Endothelial cell of umbilical vein (primary cell): ENCODE data around the gene MAT1A.

ENCODE experiments used
- CTCF ChIP-seq, 2 donors: IDR thresholded peaks; 1 replicate in 1 of 2; 2 replicates in 1 of 2; pipeline ENCODE4 v1.5.1; 2011; ENCODE audit warnings: low read length in 2 of 2, mild to moderate bottlenecking in 2 of 2, moderate library complexity in 2 of 2, control low read depth in 1 of 2, inconsistent platforms in 1 of 2, low read depth in 1 of 2; ENCODE audit not compliant: insufficient read depth in 1 of 2; ENCODE audit errors: extremely low read depth in 1 of 2
- EZH2 ChIP-seq: IDR thresholded peaks from 2 replicates; pipeline ENCODE4 v1.6.1; 2012; ENCODE audit warnings: borderline replicate concordance, low read depth, mild to moderate bottlenecking, moderate library complexity, low read length, inconsistent platforms; ENCODE audit not compliant: severe bottlenecking
- FOS ChIP-seq: IDR thresholded peaks from 2 replicates; pipeline ENCODE4 v1.6.1; 2011; ENCODE audit warnings: mild to moderate bottlenecking, low read length, moderate library complexity, borderline replicate concordance; ENCODE audit not compliant: insufficient read depth
- JUN ChIP-seq: IDR thresholded peaks from 2 replicates; pipeline ENCODE4 v1.6.1; 2011; ENCODE audit warnings: borderline replicate concordance, low read depth; ENCODE audit not compliant: insufficient read length, insufficient read depth
- MAX ChIP-seq: IDR thresholded peaks from 2 replicates; pipeline ENCODE4 v1.6.1; 2011; ENCODE audit not compliant: insufficient read depth, insufficient read length
- MYC ChIP-seq: IDR thresholded peaks from one replicate; pipeline ENCODE4 v1.6.1; 2011; ENCODE audit warnings: mild to moderate bottlenecking, low read depth, low read length
- POLR2A ChIP-seq: IDR thresholded peaks from 2 replicates; pipeline ENCODE4 v1.6.1; 2012; ENCODE audit warnings: low read depth, mild to moderate bottlenecking, control low read depth, low read length
- POLR2AphosphoS5 ChIP-seq: IDR thresholded peaks from 2 replicates; pipeline ENCODE4 v1.6.1; 2012; ENCODE audit warnings: low read depth, mild to moderate bottlenecking, control low read depth, low read length, moderate library complexity; ENCODE audit not compliant: insufficient read depth

- TF ChIP-seq EZH2 (no peak), POLR2A (no peak), CTCF (IDR thresholded peaks at IDR 0.05; ENCODE audit: extremely low read depth in 1 of 2, insufficient read depth in 1 of 2, low read depth in 1 of 2, low read length in 2 of 2) (no peak), MYC (no peak), POLR2AphosphoS5 (no peak), MAX (no peak), JUN (no peak), FOS (no peak)
These were observed 12.4 kb downstream of the MAT1A start for GRCh38 chr10:80277016-80277415.
